ENCODE measurements around the gene BEND5. TPM values are rescaled to one million over a fixed set of nuclear protein-coding genes. Genes with fewer than 3 reads are reported as not detected.
A peak's percentile ranks its signal among the peaks of the same experiment; 100 is the strongest.

BEND5 gene
- total RNA-seq, 2 experiments from 2014 or later: 42.3 to 48.3 TPM

- no peaks in the 10 kb centered on the region for H3K27me3 Mint-ChIP-seq
- no peak overlapping the region for H3K4me3 Mint-ChIP-seq
- DNase-seq: no peak
- no peaks in the 10 kb centered on the region for H3K36me3 Mint-ChIP-seq
- no peaks in the 10 kb centered on the region for H3K9me3 Mint-ChIP-seq
- no peak overlapping the region for H3K27ac Mint-ChIP-seq
- no peaks in the 10 kb centered on the region for H3K4me1 Mint-ChIP-seq
Measured at GRCh38 chr1:48718705-48719104, 58.0 kb downstream of the BEND5 start.

GRCh38 chr1:48718116-48718630, 58.5 kb downstream of the BEND5 start:
- no peak overlapping the region for H3K4me3 Mint-ChIP-seq

GRCh38 chr1:48717082-48717481, 59.6 kb downstream of the BEND5 start:
- H3K9me3 Mint-ChIP-seq: no peaks in the 10 kb centered on the region
- H3K4me1 Mint-ChIP-seq: no peaks in the 10 kb centered on the region
- no peak overlapping the region for H3K4me3 Mint-ChIP-seq
- no peak for DNase-seq
- no peaks in the 10 kb centered on the region for H3K27me3 Mint-ChIP-seq
- H3K27ac Mint-ChIP-seq: no peak overlapping the region
- no peaks in the 10 kb centered on the region for H3K36me3 Mint-ChIP-seq

More at GRCh38 chr1:48718116-48718630, 58.5 kb downstream of the BEND5 start:
- Mint-ChIP-seq H3K27me3 (no peaks in the 10 kb centered on the region), H3K9me3 (no peaks in the 10 kb centered on the region), H3K4me1 (no peaks in the 10 kb centered on the region), H3K27ac (no peak overlapping the region), H3K36me3 (no peaks in the 10 kb centered on the region)
- no peak for DNase-seq

- no peak overlapping the region for H3K27ac Mint-ChIP-seq
Measured at GRCh38 chr1:48715921-48716320, 60.8 kb downstream of the BEND5 start.

GRCh38 chr1:48710915-48711314, 65.8 kb downstream of the BEND5 start:
- no peak overlapping the region for H3K27ac Mint-ChIP-seq
- no peaks in the 10 kb centered on the region for H3K36me3 Mint-ChIP-seq
- DNase-seq: no peak
- no peaks in the 10 kb centered on the region for H3K27me3 Mint-ChIP-seq
- H3K4me1 Mint-ChIP-seq: no peaks in the 10 kb centered on the region
- H3K9me3 Mint-ChIP-seq: no peaks in the 10 kb centered on the region
- H3K4me3 Mint-ChIP-seq: no peak overlapping the region

More at GRCh38 chr1:48715921-48716320, 60.8 kb downstream of the BEND5 start:
- no peaks in the 10 kb centered on the region for H3K27me3 Mint-ChIP-seq
- no peaks in the 10 kb centered on the region for H3K4me1 Mint-ChIP-seq
- no peaks in the 10 kb centered on the region for H3K36me3 Mint-ChIP-seq
- H3K4me3 Mint-ChIP-seq: no peak overlapping the region
- DNase-seq: no peak
- no peaks in the 10 kb centered on the region for H3K9me3 Mint-ChIP-seq

- Mint-ChIP-seq H3K4me3 (no peak overlapping the region), H3K9me3 (no peaks in the 10 kb centered on the region), H3K36me3 (no peaks in the 10 kb centered on the region), H3K27ac (no peak overlapping the region), H3K27me3 (peaks cover 4% of the 10 kb centered on the region), H3K4me1 (no peaks in the 10 kb centered on the region)
- no peak for DNase-seq
Measured at GRCh38 chr1:48710318-48710717, 66.4 kb downstream of the BEND5 start.

- H3K4me1 Mint-ChIP-seq: no peaks in the 10 kb centered on the region
- H3K36me3 Mint-ChIP-seq: no peaks in the 10 kb centered on the region
- no peak overlapping the region for H3K27ac Mint-ChIP-seq
- no peak overlapping the region for H3K4me3 Mint-ChIP-seq
- peaks cover 23% of the 10 kb centered on the region for H3K27me3 Mint-ChIP-seq
- H3K9me3 Mint-ChIP-seq: no peaks in the 10 kb centered on the region
- no peak for DNase-seq
Measured at GRCh38 chr1:48704736-48705135, 72.0 kb downstream of the BEND5 start.

GRCh38 chr1:48701445-48701844, 75.2 kb downstream of the BEND5 start:
- Mint-ChIP-seq H3K36me3 (no peaks in the 10 kb centered on the region), H3K4me3 (no peak overlapping the region), H3K4me1 (peaks cover 2% of the 10 kb centered on the region), H3K27ac (no peak overlapping the region), H3K27me3 (peaks cover 28% of the 10 kb centered on the region), H3K9me3 (no peaks in the 10 kb centered on the region)
- no peak for DNase-seq

- no peak overlapping the region for H3K27ac Mint-ChIP-seq
Measured at GRCh38 chr1:48697066-48697707, 79.5 kb downstream of the BEND5 start.

GRCh38 chr1:48695161-48695560, 81.5 kb downstream of the BEND5 start:
- no peak overlapping the region for H3K27ac Mint-ChIP-seq
- no peaks in the 10 kb centered on the region for H3K9me3 Mint-ChIP-seq
- no peak for DNase-seq
- peaks cover 2% of the 10 kb centered on the region for H3K4me1 Mint-ChIP-seq
- H3K4me3 Mint-ChIP-seq: no peak overlapping the region
- no peaks in the 10 kb centered on the region for H3K36me3 Mint-ChIP-seq
- H3K27me3 Mint-ChIP-seq: peaks cover 14% of the 10 kb centered on the region

More at GRCh38 chr1:48697066-48697707, 79.5 kb downstream of the BEND5 start:
- Mint-ChIP-seq H3K36me3 (no peaks in the 10 kb centered on the region), H3K4me3 (no peak overlapping the region), H3K9me3 (no peaks in the 10 kb centered on the region), H3K27me3 (peaks cover 26% of the 10 kb centered on the region), H3K4me1 (peaks cover 2% of the 10 kb centered on the region)
- peak; percentile 48 for DNase-seq

- H3K27ac Mint-ChIP-seq: no peak overlapping the region
- H3K4me3 Mint-ChIP-seq: no peak overlapping the region
- peaks cover 2% of the 10 kb centered on the region for H3K4me1 Mint-ChIP-seq
- H3K36me3 Mint-ChIP-seq: no peaks in the 10 kb centered on the region
- no peaks in the 10 kb centered on the region for H3K9me3 Mint-ChIP-seq
- no peak for DNase-seq
- peaks cover 14% of the 10 kb centered on the region for H3K27me3 Mint-ChIP-seq
Measured at GRCh38 chr1:48693674-48694320, 82.9 kb downstream of the BEND5 start.

- no peaks in the 10 kb centered on the region for H3K36me3 Mint-ChIP-seq
- peaks cover 2% of the 10 kb centered on the region for H3K4me1 Mint-ChIP-seq
- H3K27me3 Mint-ChIP-seq: peaks cover 14% of the 10 kb centered on the region
- H3K9me3 Mint-ChIP-seq: no peaks in the 10 kb centered on the region
- H3K4me3 Mint-ChIP-seq: no peak overlapping the region
- no peak overlapping the region for H3K27ac Mint-ChIP-seq
- no peak for DNase-seq
Measured at GRCh38 chr1:48693180-48693579, 83.5 kb downstream of the BEND5 start.

GRCh38 chr1:48692235-48692634, 84.5 kb downstream of the BEND5 start:
- no peaks in the 10 kb centered on the region for H3K9me3 Mint-ChIP-seq
- H3K4me1 Mint-ChIP-seq: peaks cover 2% of the 10 kb centered on the region
- no peak for DNase-seq
- no peaks in the 10 kb centered on the region for H3K36me3 Mint-ChIP-seq
- no peak overlapping the region for H3K4me3 Mint-ChIP-seq
- H3K27me3 Mint-ChIP-seq: peaks cover 14% of the 10 kb centered on the region
- H3K27ac Mint-ChIP-seq: no peak overlapping the region

- Mint-ChIP-seq H3K27me3 (peaks cover 9% of the 10 kb centered on the region), H3K4me3 (no peak overlapping the region)
Measured at GRCh38 chr1:48691429-48692001, 85.2 kb downstream of the BEND5 start.

GRCh38 chr1:48688102-48688760, 88.5 kb downstream of the BEND5 start:
- H3K36me3 Mint-ChIP-seq: no peaks in the 10 kb centered on the region
- H3K9me3 Mint-ChIP-seq: no peaks in the 10 kb centered on the region
- no peaks in the 10 kb centered on the region for H3K4me1 Mint-ChIP-seq
- no peak overlapping the region for H3K4me3 Mint-ChIP-seq
- H3K27me3 Mint-ChIP-seq: peaks cover 9% of the 10 kb centered on the region
- no peak for DNase-seq
- H3K27ac Mint-ChIP-seq: no peak overlapping the region

More at GRCh38 chr1:48691429-48692001, 85.2 kb downstream of the BEND5 start:
- no peaks in the 10 kb centered on the region for H3K36me3 Mint-ChIP-seq
- H3K27ac Mint-ChIP-seq: no peak overlapping the region
- no peak for DNase-seq
- no peaks in the 10 kb centered on the region for H3K4me1 Mint-ChIP-seq
- no peaks in the 10 kb centered on the region for H3K9me3 Mint-ChIP-seq

Data from activated naive CD8-positive, alpha-beta T cell treated with anti-CD3 and anti-CD28 coated beads for 36 hours (primary cell).